Fibroblast of peridontal ligament (primary cell): ENCODE data around the gene CAV3.
"Not testable (repeated sequence)": the region's sequence is repeated elsewhere in the genome, so short reads cannot be mapped to it uniquely, and the experiment has no call there.

Experiments
- DNase-seq: peaks from one replicate; pipeline ENCODE4 v3.0.0-alpha.2; 2010; ENCODE audit errors: extremely low read depth

The CAV3 gene

GRCh38 chr3:8733332-8734094 lies at the start of gene CAV3:
Gene CAV3 (plus strand): TSS chr3:8733802. CDS start chr3:8733877, 75 bp downstream.
- DNase-seq: no peak

DNA sequence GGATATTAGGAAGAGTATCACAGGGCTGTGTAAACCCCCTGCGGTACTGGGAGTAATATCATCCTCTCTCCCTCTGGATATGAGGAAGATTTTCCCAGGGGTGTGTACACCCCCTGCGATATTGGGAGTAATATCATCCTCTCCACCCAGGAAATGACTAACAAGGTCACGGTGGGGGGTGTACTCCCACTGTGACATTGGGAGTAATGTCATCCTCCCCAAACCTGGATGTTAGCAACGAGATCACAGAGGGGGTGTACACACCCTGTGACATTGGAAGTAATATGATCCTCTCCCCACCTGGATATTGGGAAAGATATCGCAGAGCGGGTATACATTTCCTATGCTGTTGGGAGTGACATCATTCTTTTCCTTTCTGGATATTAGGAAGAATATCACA lies 48.6 kb upstream of the CAV3 start:
- not testable (repeated sequence) for DNase-seq

DNA sequence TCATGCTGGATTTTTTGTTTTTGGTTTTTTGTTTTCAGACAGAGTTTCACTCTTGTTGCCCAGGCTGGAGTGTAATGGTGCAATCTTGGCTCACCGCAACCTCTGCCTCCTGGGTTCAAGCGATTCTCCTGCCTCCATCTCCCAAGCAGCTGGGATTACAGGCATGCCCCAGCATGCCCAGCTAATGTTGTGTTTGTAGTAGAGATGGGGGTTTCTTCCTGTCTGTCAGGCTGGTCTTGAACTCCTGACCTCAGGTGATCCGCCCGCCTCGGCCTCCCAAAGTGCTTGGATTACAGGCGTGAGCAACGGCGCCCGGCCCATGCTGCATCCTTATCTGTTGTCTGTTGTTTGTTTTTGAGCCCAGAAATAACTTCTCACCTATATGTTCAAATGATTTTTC lies 42.3 kb upstream of the CAV3 start:
- DNase-seq: not testable (repeated sequence)

- DNase-seq: no peak
Measured at GRCh38 chr3:8702560-8702959, 31.0 kb upstream of the CAV3 start.

DNA sequence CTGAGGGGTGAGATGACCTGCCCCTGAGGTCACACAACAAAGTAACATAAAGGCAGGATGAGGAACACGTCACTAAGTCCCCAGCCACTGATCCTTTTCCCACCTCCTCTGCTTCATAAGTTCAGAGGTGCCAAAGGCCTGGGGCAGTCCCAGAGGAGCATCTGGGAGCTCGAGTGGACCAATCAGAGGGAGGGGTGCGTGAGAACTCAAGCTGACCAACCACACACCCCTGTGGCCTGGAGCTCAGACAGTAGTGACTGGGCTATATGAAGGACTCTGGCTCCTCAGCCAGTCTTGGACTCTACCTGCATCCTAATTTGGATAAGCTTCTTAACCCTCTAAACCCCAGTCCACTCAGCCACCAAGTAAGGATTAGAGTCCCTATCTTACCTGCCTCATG lies 28.0 kb upstream of the CAV3 start:
- DNase-seq: no peak

GRCh38 chr3:8709287-8709686 lies 24.3 kb upstream of the CAV3 start:
- DNase-seq: no peak

DNA sequence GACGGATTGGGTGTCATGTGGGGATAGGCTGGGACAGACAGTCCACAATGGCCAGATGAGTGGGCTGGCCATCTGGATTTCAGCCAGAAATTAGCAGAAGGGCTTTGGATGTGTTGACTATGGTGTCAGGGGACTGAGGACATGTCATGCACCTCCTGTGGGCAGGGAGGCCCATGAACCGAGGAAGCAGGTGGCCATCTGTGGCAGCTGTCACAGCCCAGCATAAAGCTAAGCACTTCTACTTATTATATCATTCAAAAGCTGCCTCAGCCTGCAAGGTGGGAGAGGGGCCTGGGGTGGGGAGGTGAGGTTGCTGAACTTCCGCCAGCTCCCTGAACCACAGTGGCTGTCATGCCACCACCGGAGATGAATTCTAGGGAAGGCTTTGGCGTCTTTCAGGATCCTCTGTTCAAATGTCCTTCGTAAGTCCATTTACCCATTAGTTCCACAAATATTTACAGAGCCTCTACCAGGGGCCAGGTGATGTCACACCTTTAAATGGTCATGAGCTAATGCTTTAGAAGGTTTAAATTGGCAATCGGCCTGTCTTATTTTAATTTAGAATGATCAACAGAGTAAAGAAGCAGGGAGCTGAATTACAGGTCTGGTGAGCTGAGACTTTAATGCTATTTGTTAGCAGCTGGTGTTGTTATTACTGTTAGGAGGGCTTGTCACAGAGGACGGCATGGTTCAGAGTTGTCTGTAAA lies 23.6 kb upstream of the CAV3 start:
- no peak for DNase-seq

GRCh38 chr3:8712045-8712907 lies 21.3 kb upstream of the CAV3 start:
- peak; percentile 50 for DNase-seq

DNA sequence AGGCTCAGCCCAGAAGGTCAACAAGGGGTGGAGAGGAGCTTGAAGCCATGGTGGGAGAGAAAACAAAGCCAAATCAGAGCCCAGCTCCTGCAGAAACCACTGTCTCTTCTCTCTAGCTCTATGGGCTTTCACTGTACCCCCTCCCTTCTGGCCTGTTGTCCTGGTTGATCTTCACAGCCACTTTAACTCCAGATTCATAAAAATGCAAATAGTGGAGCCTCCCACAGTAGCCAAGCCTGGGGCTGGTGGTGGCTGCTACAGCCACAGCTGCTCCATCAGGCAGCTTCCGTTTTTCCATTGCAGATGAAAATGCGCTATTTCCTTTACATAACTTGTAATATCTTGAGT lies 20.7 kb upstream of the CAV3 start:
- DNase-seq: no peak

- no peak for DNase-seq
Measured at GRCh38 chr3:8713901-8714759, 19.5 kb upstream of the CAV3 start.

DNA sequence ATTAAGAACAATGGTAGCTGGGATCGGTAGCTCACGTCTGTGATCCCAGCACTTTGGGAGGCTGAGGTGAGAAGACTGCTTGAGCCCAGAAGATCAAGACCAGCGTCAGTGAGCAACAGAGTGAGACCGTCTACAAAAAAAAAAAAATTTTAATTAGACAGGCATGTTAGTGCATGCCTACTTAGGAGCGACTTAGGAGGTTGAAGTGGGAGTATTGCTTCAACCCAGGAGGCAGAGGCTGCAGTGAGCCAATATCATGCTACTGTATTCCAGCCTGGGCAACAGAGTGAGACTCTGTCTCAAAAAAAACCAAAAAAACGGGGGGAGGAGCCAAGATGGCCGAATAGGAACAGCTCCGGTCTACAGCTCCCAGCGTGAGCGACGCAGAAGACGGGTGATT lies 17.8 kb upstream of the CAV3 start:
- not testable (repeated sequence) for DNase-seq

DNA sequence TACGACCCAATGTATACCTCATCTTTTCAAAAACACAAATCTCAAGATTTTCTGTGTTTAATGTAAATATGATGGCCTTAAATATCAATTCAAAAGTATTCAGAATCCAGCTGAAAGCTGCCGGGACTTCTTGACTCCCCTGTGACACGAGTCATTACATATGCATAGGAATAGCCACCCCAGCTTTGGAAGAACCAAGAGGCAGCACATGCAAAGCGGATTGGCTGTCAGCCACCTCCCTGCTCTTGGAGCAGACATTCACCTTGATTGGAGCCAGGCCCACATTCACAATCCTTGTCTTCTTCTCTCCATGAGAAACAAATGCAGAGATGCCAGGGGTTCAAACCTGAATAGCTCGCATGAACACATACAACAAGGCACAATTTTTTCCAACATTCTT lies 10.8 kb upstream of the CAV3 start:
- DNase-seq: no peak

DNA sequence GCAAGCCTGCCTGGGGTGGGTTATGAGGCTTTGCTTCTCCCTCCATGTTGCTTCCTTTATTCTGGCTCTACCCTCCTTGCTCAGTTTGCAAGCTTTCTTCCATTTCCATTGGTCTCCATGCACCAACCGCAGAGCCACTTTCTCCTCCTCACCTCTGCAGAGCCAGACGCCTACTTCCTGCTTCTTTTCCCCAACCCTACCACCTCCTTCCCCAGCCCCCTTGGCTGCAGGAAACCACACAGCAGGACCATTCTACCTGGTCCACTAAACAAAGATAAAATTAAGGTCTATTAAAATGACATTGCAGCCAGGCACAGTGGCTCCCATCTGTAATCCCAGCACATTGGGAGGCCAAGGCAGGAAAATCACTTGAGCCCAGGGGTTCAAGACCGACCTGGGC lies 10.0 kb upstream of the CAV3 start:
- DNase-seq: no peak

GRCh38 chr3:8724108-8724752 lies 9.4 kb upstream of the CAV3 start:
- no peak for DNase-seq

DNA sequence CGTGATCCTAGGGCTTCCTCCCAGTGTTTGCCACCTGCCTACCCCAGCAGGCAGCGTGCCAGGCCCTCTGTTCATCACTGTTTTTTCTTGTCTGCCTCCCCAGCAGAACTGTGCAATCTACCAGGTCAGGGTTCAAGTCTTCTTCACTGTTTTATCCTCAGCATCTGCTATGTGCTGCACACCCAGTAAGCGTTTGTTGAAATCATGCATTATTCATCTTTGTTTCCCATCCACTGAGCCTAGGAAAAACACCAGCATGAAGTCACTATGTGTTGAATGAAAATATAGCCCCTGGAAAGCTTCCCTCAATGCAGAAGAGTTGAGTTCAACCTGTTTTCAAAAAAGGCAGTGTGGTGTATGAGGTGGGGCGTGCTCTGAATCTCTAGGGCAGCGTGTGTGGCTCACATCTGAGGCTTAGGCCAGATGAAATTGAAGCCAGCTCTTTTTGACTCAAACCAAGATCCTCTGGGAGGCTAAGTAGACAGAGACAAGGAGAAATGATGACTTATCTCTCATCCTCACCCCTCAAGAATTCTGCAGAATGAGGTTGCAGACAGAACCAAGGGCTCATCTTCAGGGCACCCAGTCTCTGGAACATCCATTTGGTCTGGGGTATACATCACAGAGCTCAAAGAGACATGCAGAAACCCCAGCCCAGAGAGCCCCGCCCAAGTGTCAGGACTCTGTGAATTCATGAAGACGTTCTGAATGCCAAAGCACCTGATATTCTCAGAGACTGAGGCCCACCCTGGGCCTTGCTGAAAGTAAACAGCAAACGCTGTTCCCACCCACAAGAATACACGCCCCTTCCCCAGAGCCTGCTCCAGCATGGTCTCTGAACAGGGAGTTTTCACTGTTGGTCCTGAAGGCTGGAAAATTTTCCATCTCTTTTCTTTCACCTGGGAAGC lies 5.7 kb upstream of the CAV3 start:
- DNase-seq: no peak

DNA sequence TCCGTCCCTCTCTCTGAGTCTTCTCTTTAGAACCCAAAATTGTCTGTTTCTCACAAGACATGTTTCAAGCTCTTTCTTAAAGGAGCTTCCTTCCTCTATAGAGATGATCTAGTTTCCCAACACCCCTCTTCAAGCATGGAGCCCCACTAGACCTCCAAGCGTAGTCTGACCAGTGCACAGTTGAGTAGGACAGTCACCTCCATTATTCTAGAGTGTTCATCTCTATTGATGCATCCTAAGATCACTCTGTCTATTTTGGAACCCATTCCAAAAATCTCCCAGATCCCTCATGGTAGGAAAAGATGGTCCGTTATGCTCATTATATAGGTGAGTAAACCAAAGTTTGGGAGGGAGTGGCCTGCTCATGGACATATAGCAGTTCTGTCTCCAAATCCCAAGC lies 4.1 kb upstream of the CAV3 start:
- no peak for DNase-seq

DNA sequence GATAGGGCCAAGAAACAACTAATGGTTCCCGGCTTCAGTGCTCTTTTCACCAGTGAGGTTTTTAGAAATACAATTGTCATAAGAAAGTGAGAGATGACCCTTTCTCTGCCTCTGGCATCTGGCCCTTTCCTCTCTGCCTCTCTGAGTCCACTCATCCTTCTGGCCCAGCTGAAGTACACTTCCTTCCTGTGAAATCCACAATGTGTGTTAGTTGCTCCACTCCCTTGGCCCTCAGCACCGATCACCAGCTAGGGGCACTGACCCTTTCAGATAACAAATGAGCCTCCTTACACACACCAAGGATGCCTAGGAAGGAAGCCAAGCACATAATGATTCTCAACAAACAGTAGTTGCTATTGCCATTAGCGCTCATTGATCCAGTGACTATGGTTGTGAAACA lies 2.9 kb upstream of the CAV3 start:
- DNase-seq: no peak

DNA sequence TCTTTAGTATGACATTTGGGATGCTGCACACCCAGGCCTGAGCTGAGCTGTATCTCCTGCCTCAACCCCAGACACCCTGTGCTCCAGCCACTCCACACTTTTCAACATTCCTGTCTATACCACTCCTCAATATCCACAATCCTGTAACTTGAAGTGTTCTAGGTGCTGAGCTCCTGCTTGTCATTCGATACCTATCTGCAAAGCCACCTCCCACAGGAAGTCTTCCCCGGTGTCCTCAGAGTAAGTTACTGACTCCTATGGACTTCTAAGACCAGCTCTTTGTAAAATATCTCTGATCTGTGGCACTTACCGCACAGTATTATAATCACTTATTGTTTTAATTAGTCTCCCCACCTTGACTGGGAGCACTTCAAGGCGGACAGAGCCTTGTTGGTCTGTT lies 1.2 kb upstream of the CAV3 start:
- no peak for DNase-seq

GRCh38 chr3:8734137-8734878 lies 706 bp downstream of the CAV3 start:
- DNase-seq: no peak
